HCT116 (cell line): ENCODE results near the gene PCSK6.

Experiments used
- CEBPB ChIP-seq: IDR thresholded peaks from 2 replicates; pipeline ENCODE4 v1.6.1; 2012; ENCODE audit warnings: low read depth
- CTCF ChIP-seq, 3 experiments: fragments of 200-600 bp in 1 of 3; sonication (generic) in 1 of 3; IDR thresholded peaks in 2 of 3; conservative IDR thresholded peaks in 1 of 3; 2 replicates each; pipeline ENCODE4 v1.5.1; 2012 to 2017; ENCODE audit warnings: low read depth in 2 of 3, low read length in 2 of 3, antibody characterized with exemption in 1 of 3, borderline replicate concordance in 1 of 3, control low read depth in 1 of 3, mild to moderate bottlenecking in 1 of 3, mixed read lengths in 1 of 3, mixed run types in 1 of 3, moderate library complexity in 1 of 3; ENCODE audit not compliant: insufficient read depth in 1 of 3

GRCh38 chr15:101436526-101436925 is 53.0 kb downstream of the PCSK6 start:
- TF ChIP-seq CTCF (IDR thresholded peaks at IDR 0.05 in 2 of 3, conservative IDR thresholded peaks at IDR 0.05 in 1 of 3; ENCODE audit: borderline replicate concordance in 1 of 3, insufficient read depth in 1 of 3, low read depth in 2 of 3, low read length in 2 of 3) (no peak), CEBPB (no peak)
